ENCODE data around the gene AKIRIN1.
A peak's percentile ranks its signal among the peaks of the same experiment; 100 is the strongest.
"Not testable (repeated sequence)": the region's sequence is repeated elsewhere in the genome, so short reads cannot be mapped to it uniquely, and the experiment has no call there.

The AKIRIN1 gene

DNA sequence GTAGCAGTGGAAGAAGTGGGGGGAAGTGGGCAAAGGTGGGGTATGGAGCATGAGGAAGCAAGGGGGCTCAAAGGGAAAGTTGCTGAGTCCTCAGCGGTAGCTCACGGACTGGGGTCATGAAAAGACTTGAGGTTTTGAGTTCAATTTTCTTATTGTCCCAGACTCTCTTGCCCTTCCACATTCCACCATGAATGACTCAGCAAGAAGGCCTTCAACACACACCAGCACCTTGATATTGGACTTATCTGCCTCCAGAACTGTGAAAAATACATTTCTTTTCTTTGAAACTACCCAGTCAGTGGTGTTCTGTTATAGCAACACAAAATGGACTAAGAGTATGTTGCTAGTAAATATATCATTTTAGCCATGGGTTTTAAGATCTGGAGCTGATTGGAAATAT, 32.1 kb upstream of the AKIRIN1 start:
- DNase-seq (ENCODE audit: low read depth), result peak; percentile 4

GRCh38 chr1:38962113-38962512, 29.0 kb upstream of the AKIRIN1 start:
- TF ChIP-seq, protein P1, sequence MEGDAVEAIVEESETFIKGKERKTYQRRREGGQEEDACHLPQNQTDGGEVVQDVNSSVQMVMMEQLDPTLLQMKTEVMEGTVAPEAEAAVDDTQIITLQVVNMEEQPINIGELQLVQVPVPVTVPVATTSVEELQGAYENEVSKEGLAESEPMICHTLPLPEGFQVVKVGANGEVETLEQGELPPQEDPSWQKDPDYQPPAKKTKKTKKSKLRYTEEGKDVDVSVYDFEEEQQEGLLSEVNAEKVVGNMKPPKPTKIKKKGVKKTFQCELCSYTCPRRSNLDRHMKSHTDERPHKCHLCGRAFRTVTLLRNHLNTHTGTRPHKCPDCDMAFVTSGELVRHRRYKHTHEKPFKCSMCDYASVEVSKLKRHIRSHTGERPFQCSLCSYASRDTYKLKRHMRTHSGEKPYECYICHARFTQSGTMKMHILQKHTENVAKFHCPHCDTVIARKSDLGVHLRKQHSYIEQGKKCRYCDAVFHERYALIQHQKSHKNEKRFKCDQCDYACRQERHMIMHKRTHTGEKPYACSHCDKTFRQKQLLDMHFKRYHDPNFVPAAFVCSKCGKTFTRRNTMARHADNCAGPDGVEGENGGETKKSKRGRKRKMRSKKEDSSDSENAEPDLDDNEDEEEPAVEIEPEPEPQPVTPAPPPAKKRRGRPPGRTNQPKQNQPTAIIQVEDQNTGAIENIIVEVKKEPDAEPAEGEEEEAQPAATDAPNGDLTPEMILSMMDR (IDR thresholded peaks at IDR 0.05; ENCODE audit: low read depth, low read length, missing control alignments), result no peak
- no peak overlapping the region for H3K4me3 ChIP-seq (ENCODE audit: low read depth, low read length)
- no peak for DNase-seq (ENCODE audit: low read depth)
- in situ Hi-C loops (cut with HindIII; ENCODE audit: low sequenced_read_pairs), result no loop called here

More for the DNA sequence above, 32.1 kb upstream of the AKIRIN1 start:
- TF ChIP-seq, protein P1 (IDR thresholded peaks at IDR 0.05; ENCODE audit: low read depth, low read length, missing control alignments), result no peak
- no peak overlapping the region for H3K4me3 ChIP-seq (ENCODE audit: low read depth, low read length)
- in situ Hi-C loops (cut with HindIII; ENCODE audit: low sequenced_read_pairs), result no loop called here

DNA sequence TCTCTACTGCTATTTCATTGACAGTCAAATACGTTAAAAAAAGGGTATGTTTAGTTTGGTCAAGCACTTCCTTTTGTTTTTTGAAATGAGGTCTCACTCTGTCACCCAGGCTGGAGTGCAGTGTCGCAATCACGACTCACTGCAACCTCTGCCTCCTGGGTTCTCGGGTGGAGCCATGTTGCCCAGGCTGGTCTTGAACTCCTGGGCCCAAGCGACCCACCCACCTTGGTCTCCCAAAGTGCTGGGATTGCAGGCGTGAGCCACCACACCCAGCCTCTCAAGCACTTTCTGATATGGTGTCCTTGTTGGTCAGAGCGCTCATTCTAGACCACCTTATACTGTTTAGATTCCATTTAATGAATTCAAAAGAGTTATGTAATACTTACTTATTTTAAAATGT, 28.5 kb upstream of the AKIRIN1 start:
- DNase-seq (ENCODE audit: low read depth), result no peak
- H3K4me3 ChIP-seq (ENCODE audit: low read depth, low read length), result no peak overlapping the region
- TF ChIP-seq, protein P1 (IDR thresholded peaks at IDR 0.05; ENCODE audit: low read depth, low read length, missing control alignments), result no peak
- in situ Hi-C loops (cut with HindIII; ENCODE audit: low sequenced_read_pairs), result no loop called here

DNA sequence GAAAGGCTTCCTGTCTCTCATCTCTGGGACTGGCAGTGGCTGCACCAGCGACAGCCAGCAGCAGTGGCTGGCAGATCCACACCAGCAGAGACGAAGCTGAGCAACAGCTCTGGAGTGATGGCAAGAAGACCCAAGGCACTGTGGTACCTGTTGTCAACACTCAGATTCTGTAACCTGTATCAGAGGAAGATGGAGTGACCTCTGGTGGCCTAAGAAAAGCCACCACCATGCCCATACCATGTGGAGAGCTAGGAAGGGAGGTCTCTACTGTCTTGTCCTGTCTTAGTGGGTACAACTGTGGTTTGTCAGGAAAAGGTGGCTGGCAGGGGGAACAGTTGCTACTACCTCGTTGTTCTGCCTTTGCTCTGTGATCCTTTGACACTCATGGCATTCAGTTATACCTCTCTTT, 26.9 kb upstream of the AKIRIN1 start:
- TF ChIP-seq, protein P1 (IDR thresholded peaks at IDR 0.05; ENCODE audit: low read depth, low read length, missing control alignments), result no peak
- DNase-seq (ENCODE audit: low read depth), result no peak
- in situ Hi-C loops (cut with HindIII; ENCODE audit: low sequenced_read_pairs), result no loop called here
- no peak overlapping the region for H3K4me3 ChIP-seq (ENCODE audit: low read depth, low read length)

DNA sequence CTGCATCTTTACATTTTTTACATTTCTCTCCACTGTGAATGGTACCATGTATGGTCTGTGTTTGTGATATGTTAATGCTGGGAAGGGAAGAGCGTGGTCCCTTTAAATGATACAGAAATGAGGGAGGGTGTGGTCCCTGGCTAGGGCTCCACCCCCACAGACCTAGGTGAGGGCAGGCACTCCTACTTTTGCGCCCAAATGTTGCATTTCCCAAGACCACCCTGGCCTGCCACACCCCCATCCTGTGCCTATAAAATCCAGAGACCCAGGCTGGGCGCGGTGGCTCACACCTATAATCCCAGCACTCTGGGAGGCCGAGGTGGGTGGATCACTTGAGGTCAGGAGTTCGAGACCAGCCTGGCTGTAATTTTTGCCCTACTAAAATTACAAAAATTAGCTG, 17.9 kb upstream of the AKIRIN1 start:
- DNase-seq (ENCODE audit: low read depth); in situ Hi-C loops (cut with HindIII; ENCODE audit: low sequenced_read_pairs); H3K4me3 ChIP-seq (ENCODE audit: low read depth, low read length): not testable (repeated sequence)

GRCh38 chr1:38973659-38974437, 17.2 kb upstream of the AKIRIN1 start:
- DNase-seq (ENCODE audit: low read depth), result no peak
- no peak overlapping the region for H3K4me3 ChIP-seq (ENCODE audit: low read depth, low read length)
- in situ Hi-C loops (cut with HindIII; ENCODE audit: low sequenced_read_pairs), result no loop called here
- TF ChIP-seq, protein P1 (IDR thresholded peaks at IDR 0.05; ENCODE audit: low read depth, low read length, missing control alignments), result no peak

- DNase-seq (ENCODE audit: low read depth); in situ Hi-C loops (cut with HindIII; ENCODE audit: low sequenced_read_pairs); H3K4me3 ChIP-seq (ENCODE audit: low read depth, low read length): not testable (repeated sequence)
Observed at GRCh38 chr1:38977399-38978244, 13.5 kb upstream of the AKIRIN1 start.

- in situ Hi-C loops (cut with HindIII; ENCODE audit: low sequenced_read_pairs); H3K4me3 ChIP-seq (ENCODE audit: low read depth, low read length); DNase-seq (ENCODE audit: low read depth): not testable (repeated sequence)
Observed at GRCh38 chr1:38978245-38978542, 12.9 kb upstream of the AKIRIN1 start.

GRCh38 chr1:38979380-38979779, 11.7 kb upstream of the AKIRIN1 start:
- H3K4me3 ChIP-seq (ENCODE audit: low read depth, low read length); DNase-seq (ENCODE audit: low read depth); in situ Hi-C loops (cut with HindIII; ENCODE audit: low sequenced_read_pairs): not testable (repeated sequence)
